Measurements from ENCODE around the gene TLK1.
A peak's percentile ranks its signal among the peaks of the same experiment; 100 is the strongest.

TLK1 gene

DNA sequence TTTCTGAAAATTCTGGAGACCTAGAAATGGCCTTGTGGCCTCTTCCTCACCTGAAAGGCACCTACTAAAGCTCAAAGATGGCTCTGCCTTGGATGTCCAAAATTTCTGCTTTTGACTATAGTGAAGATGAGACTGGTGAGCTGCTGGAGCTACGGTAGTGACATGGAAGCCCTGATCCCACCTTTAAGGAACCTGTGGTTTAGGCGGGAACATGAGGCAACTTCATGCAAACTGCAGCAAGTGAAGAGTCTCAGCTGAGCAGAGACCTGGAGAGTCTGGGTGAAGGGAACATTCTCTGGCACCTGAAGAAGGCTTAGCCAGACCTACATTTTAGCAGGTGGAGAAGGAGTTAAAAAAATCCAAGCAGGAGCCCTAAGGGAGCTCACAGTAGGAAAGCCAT lies 191.7 kb downstream of the TLK1 start:
- Histone ChIP-seq H3K4me3 (ENCODE audit: low read depth, low read length) (no peak overlapping the region), H3K79me2 (ENCODE audit: control insufficient read depth, insufficient read depth, low read length, poor library complexity) (no peaks in the 10 kb centered on the region), H3K14ac (ENCODE audit: low read length) (no peak overlapping the region), H3K9ac (ENCODE audit: low read length) (no peak overlapping the region), H4K91ac (ENCODE audit: low read depth, low read length) (no peak overlapping the region), H3K9me3 (ENCODE audit: insufficient read depth, low read depth, low read length) (no peaks in the 10 kb centered on the region), H2BK12ac (ENCODE audit: low read length) (no peak overlapping the region), H3K36me3 (ENCODE audit: control insufficient read depth in 1 of 2, insufficient read depth in 2 of 2, low read length in 2 of 2) (peaks cover 31 to 42% of the 10 kb centered on the region in 2 experiments), H3K4me2 (ENCODE audit: low read length) (no peak overlapping the region), H2AK5ac (ENCODE audit: low read length) (no peak overlapping the region), H3K18ac (ENCODE audit: low read length) (no peak overlapping the region), H3K79me1 (ENCODE audit: low read length) (peaks cover 4% of the 10 kb centered on the region), H3K4ac (ENCODE audit: low read depth, low read length) (no peak overlapping the region), H2BK120ac (ENCODE audit: insufficient read depth, low read length, poor library complexity) (no peak overlapping the region), H3K23ac (ENCODE audit: low read length) (no peak overlapping the region), H2BK5ac (ENCODE audit: low read depth, low read length, poor library complexity) (no peak overlapping the region), H4K12ac (ENCODE audit: low read depth, low read length) (no peak overlapping the region), H3K4me1 (ENCODE audit: control insufficient read depth in 1 of 2, insufficient read depth in 2 of 2, low read length in 2 of 2) (peaks cover 5 to 7% of the 10 kb centered on the region in 2 experiments), H3K27ac (ENCODE audit: low read depth, low read length) (no peak overlapping the region), H2AFZ (ENCODE audit: insufficient read depth, low read length, poor library complexity) (no peak overlapping the region), H4K8ac (ENCODE audit: low read depth, low read length) (peak overlapping the region; percentile 2), H3K27me3 (ENCODE audit: insufficient read depth, low read length) (no peaks in the 10 kb centered on the region)
- no CpG with 5 or more reads among the region's 2 CpGs for WGBS (ENCODE audit: extremely low coverage, insufficient coverage, insufficient read length)
- DNase-seq: no peak

DNA sequence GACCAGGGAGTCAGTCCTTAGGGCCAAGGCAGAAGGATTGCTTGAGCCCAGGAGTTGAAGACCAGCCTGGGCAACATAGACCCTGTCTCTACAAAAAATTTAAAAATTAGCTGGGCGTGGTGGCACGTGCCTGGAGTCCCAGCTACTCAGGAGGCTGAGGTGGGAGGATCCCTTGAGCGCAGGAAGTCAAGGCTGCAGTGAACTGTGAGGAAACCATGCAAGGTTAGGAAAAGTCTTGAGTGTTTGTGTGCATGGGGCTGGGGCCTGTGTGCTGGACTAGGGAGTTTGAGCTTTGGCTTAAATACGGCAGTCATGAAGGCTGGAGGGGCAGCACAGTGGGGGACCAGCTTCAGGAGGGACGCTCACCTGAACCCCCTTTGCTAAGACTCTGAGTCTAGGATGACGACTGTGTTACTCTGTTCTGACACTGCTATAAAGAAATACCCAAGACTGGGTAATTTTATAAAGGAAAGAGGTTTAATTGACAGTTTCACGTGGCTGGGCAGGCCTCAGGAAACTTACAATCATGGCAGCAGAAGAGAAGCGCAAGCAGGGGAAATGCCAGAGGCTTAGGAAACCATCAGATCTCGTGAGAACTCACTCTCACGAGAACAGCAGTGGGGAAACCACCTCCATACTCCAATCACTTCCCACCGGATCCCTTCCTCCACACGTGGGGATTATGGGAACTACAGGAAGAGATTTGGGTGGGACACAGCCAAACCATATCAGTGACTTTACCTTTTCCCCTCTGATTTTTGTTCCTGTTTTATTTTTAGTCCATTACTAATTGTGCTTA lies 192.3 kb downstream of the TLK1 start:
- Histone ChIP-seq H3K14ac (ENCODE audit: low read length) (no peak overlapping the region), H2BK12ac (ENCODE audit: low read length) (peak overlapping the region; percentile 50), H3K4me3 (ENCODE audit: low read depth, low read length) (no peak overlapping the region), H2BK5ac (ENCODE audit: low read depth, low read length, poor library complexity) (no peak overlapping the region), H3K23ac (ENCODE audit: low read length) (no peak overlapping the region), H4K12ac (ENCODE audit: low read depth, low read length) (peak overlapping the region; percentile 15), H3K36me3 (ENCODE audit: control insufficient read depth in 1 of 2, insufficient read depth in 2 of 2, low read length in 2 of 2) (peaks cover 35 to 48% of the 10 kb centered on the region in 2 experiments), H2BK120ac (ENCODE audit: insufficient read depth, low read length, poor library complexity) (no peak overlapping the region), H3K27ac (ENCODE audit: low read depth, low read length) (no peak overlapping the region), H3K27me3 (ENCODE audit: insufficient read depth, low read length) (no peaks in the 10 kb centered on the region), H3K9me3 (ENCODE audit: insufficient read depth, low read depth, low read length) (no peaks in the 10 kb centered on the region), H4K91ac (ENCODE audit: low read depth, low read length) (no peak overlapping the region), H3K4ac (ENCODE audit: low read depth, low read length) (no peak overlapping the region), H3K79me2 (ENCODE audit: control insufficient read depth, insufficient read depth, low read length, poor library complexity) (no peaks in the 10 kb centered on the region), H2AFZ (ENCODE audit: insufficient read depth, low read length, poor library complexity) (no peak overlapping the region), H3K4me2 (ENCODE audit: low read length) (no peak overlapping the region), H3K79me1 (ENCODE audit: low read length) (no peaks in the 10 kb centered on the region), H4K8ac (ENCODE audit: low read depth, low read length) (no peak overlapping the region), H3K9ac (ENCODE audit: low read length) (no peak overlapping the region), H3K4me1 (ENCODE audit: control insufficient read depth in 1 of 2, insufficient read depth in 2 of 2, low read length in 2 of 2) (peaks cover 0 to 2% of the 10 kb centered on the region in 2 experiments), H2AK5ac (ENCODE audit: low read length) (no peak overlapping the region), H3K18ac (ENCODE audit: low read length) (no peak overlapping the region)
- no CpG with 5 or more reads among the region's 12 CpGs for WGBS (ENCODE audit: extremely low coverage, insufficient coverage, insufficient read length)
- no peak for DNase-seq

DNA sequence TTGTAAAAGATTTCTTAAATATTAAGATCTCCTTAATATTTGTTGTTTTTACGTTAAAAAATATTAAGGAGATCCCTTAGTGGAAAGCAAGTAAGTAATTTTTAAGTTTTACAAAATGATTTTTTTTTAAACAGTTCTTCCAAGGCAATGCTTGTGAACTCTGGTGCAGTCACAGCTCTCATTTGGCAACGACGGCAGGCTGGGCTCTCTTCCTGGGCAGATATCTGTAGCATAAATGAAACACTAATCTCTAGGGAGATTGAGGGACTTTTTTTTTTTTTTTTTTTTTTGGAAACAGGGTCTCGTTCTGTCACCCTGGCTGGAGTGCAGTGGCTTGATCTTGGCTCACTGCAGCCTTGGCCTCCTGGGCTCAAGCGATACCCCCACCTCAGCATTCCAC lies 193.1 kb downstream of the TLK1 start:
- WGBS (ENCODE audit: extremely low coverage, insufficient coverage, insufficient read length): no CpG with 5 or more reads among the region's 5 CpGs
- Histone ChIP-seq H3K4me2 (ENCODE audit: low read length) (no peak overlapping the region), H4K91ac (ENCODE audit: low read depth, low read length) (no peak overlapping the region)

DNA sequence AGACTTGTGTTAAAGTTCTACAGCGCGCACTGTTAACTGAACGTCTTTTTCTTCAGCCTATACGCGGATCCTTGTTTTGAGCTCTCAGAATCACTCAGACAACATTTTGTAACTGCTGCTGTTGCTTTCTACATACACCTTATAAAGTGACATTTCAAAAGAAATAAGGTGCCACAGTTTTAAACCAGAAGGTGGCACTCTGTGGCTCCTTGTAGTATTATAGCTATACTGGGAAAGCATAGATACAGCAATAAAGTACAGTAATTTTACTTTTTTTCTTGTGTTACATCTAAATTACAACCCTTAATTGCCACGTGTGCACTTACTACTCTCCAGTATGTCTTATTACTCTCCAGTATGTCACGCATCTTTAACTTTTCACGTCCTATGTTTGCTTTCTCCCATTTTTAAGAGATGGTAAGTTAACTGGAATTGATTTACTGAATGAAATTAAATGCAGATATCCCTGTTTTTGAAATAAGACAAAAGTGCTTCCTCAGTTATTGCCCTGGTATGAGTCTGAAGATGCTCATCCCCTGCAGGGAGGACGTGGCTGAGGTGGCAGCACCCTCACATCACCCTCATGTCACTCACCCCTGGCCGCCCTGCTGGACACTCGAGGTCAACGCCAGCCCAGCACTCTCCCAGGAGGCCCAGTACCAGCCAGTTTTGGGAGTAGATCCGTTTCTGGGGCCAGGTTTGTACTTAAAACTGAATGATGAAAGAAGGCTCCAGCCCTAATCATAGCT lies 193.9 kb downstream of the TLK1 start:
- Histone ChIP-seq H3K18ac (ENCODE audit: low read length) (no peak overlapping the region), H3K4me1 (ENCODE audit: control insufficient read depth in 1 of 2, insufficient read depth in 2 of 2, low read length in 2 of 2) (no peaks in the 10 kb centered on the region), H3K23ac (ENCODE audit: low read length) (no peak overlapping the region), H2AFZ (ENCODE audit: insufficient read depth, low read length, poor library complexity) (no peak overlapping the region), H2BK5ac (ENCODE audit: low read depth, low read length, poor library complexity) (no peak overlapping the region), H3K27me3 (ENCODE audit: insufficient read depth, low read length) (no peaks in the 10 kb centered on the region), H3K9me3 (ENCODE audit: insufficient read depth, low read depth, low read length) (no peaks in the 10 kb centered on the region), H4K8ac (ENCODE audit: low read depth, low read length) (no peak overlapping the region), H3K4me2 (ENCODE audit: low read length) (no peak overlapping the region), H4K91ac (ENCODE audit: low read depth, low read length) (no peak overlapping the region), H3K36me3 (ENCODE audit: control insufficient read depth in 1 of 2, insufficient read depth in 2 of 2, low read length in 2 of 2) (peaks cover 39 to 55% of the 10 kb centered on the region in 2 experiments), H2BK120ac (ENCODE audit: insufficient read depth, low read length, poor library complexity) (no peak overlapping the region), H4K12ac (ENCODE audit: low read depth, low read length) (no peak overlapping the region), H3K9ac (ENCODE audit: low read length) (no peak overlapping the region), H3K27ac (ENCODE audit: low read depth, low read length) (no peak overlapping the region), H3K4ac (ENCODE audit: low read depth, low read length) (no peak overlapping the region), H3K14ac (ENCODE audit: low read length) (no peak overlapping the region), H3K4me3 (ENCODE audit: low read depth, low read length) (no peak overlapping the region), H2AK5ac (ENCODE audit: low read length) (no peak overlapping the region), H3K79me2 (ENCODE audit: control insufficient read depth, insufficient read depth, low read length, poor library complexity) (no peaks in the 10 kb centered on the region), H2BK12ac (ENCODE audit: low read length) (no peak overlapping the region), H3K79me1 (ENCODE audit: low read length) (no peaks in the 10 kb centered on the region)
- DNase-seq: peak in 1 of 2 donors; percentile 30
- WGBS (ENCODE audit: extremely low coverage, insufficient coverage, insufficient read length): no CpG with 5 or more reads among the region's 13 CpGs

More for the DNA sequence above, 193.1 kb downstream of the TLK1 start:
- Histone ChIP-seq H3K79me1 (ENCODE audit: low read length) (no peaks in the 10 kb centered on the region), H3K9me3 (ENCODE audit: insufficient read depth, low read depth, low read length) (no peaks in the 10 kb centered on the region), H3K27ac (ENCODE audit: low read depth, low read length) (no peak overlapping the region), H2BK120ac (ENCODE audit: insufficient read depth, low read length, poor library complexity) (no peak overlapping the region), H3K4me1 (ENCODE audit: control insufficient read depth in 1 of 2, insufficient read depth in 2 of 2, low read length in 2 of 2) (no peaks in the 10 kb centered on the region), H3K4me3 (ENCODE audit: low read depth, low read length) (no peak overlapping the region), H3K79me2 (ENCODE audit: control insufficient read depth, insufficient read depth, low read length, poor library complexity) (no peaks in the 10 kb centered on the region), H3K23ac (ENCODE audit: low read length) (no peak overlapping the region), H3K27me3 (ENCODE audit: insufficient read depth, low read length) (no peaks in the 10 kb centered on the region), H2BK5ac (ENCODE audit: low read depth, low read length, poor library complexity) (no peak overlapping the region), H2AFZ (ENCODE audit: insufficient read depth, low read length, poor library complexity) (no peak overlapping the region), H4K12ac (ENCODE audit: low read depth, low read length) (no peak overlapping the region), H3K36me3 (ENCODE audit: control insufficient read depth in 1 of 2, insufficient read depth in 2 of 2, low read length in 2 of 2) (peaks cover 38 to 53% of the 10 kb centered on the region in 2 experiments), H3K9ac (ENCODE audit: low read length) (no peak overlapping the region), H2BK12ac (ENCODE audit: low read length) (no peak overlapping the region), H4K8ac (ENCODE audit: low read depth, low read length) (no peak overlapping the region), H2AK5ac (ENCODE audit: low read length) (no peak overlapping the region), H3K4ac (ENCODE audit: low read depth, low read length) (no peak overlapping the region), H3K18ac (ENCODE audit: low read length) (no peak overlapping the region), H3K14ac (ENCODE audit: low read length) (no peak overlapping the region)
- DNase-seq: no peak

Measured in trophoblast cell (in vitro differentiated cells and primary cell).